Measurements from ENCODE around the gene CAMSAP3.

Gene CAMSAP3

DNA sequence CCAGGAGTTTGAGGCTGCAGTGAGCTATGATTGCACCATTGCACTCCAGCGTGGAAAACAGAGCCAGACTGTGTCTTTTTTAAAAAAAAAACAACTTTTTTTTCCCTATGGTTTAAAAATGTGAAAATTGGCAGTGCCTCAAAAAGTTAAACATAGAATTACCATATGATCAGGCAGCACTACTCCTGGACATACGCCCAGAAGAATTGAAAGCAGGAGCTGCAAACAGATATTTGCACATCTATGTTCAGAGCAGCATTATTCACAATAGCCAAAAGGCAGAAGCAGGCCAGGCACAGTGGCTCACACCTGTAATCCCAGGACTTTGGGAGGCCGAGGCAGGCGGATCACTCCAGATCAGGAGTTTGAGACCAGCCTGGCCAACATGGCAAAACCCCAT, 69.4 kb downstream of the CAMSAP3 start:
- TF ChIP-seq, protein P1, sequence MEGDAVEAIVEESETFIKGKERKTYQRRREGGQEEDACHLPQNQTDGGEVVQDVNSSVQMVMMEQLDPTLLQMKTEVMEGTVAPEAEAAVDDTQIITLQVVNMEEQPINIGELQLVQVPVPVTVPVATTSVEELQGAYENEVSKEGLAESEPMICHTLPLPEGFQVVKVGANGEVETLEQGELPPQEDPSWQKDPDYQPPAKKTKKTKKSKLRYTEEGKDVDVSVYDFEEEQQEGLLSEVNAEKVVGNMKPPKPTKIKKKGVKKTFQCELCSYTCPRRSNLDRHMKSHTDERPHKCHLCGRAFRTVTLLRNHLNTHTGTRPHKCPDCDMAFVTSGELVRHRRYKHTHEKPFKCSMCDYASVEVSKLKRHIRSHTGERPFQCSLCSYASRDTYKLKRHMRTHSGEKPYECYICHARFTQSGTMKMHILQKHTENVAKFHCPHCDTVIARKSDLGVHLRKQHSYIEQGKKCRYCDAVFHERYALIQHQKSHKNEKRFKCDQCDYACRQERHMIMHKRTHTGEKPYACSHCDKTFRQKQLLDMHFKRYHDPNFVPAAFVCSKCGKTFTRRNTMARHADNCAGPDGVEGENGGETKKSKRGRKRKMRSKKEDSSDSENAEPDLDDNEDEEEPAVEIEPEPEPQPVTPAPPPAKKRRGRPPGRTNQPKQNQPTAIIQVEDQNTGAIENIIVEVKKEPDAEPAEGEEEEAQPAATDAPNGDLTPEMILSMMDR (IDR thresholded peaks at IDR 0.05; ENCODE audit: insufficient read depth, missing control alignments): no peak
- DNase-seq (ENCODE audit: insufficient read length, low spot score) (no peak), FAIRE-seq (no peak)

Measured in D721Med (cell line).